Neural cell (in vitro differentiated cells): ENCODE measurements around the gene RABGAP1L. TPM values are rescaled to one million over a fixed set of nuclear protein-coding genes. Genes with fewer than 3 reads are reported as not detected.

Experiments
- H2AFZ ChIP-seq: fragments of 200-600, 300-800 bp; sonication (generic), shearing (Covaris generic); 2 replicates; pipeline ENCODE4 v1.6.0; 2014; ENCODE audit warnings: low read depth, mild to moderate bottlenecking, antibody characterized with exemption, low read length, moderate library complexity
- H3F3A ChIP-seq: fragments of 200-600 bp; shearing (Covaris generic); 2 replicates; pipeline ENCODE4 v1.6.1; 2016; ENCODE audit warnings: mild to moderate bottlenecking, moderate library complexity, mixed read lengths, antibody characterized with exemption, low read length; ENCODE audit not compliant: insufficient read depth, poor library complexity, severe bottlenecking
- H3K27ac ChIP-seq: fragments of 200-600, 300-800 bp; sonication (generic), shearing (Covaris generic); 2 replicates; pipeline ENCODE4 v1.5.1; 2014; ENCODE audit warnings: mild to moderate bottlenecking, low read length, moderate library complexity
- H3K27me3 ChIP-seq: fragments of 300-800, 200-600 bp; sonication (generic), shearing (Covaris generic); 2 replicates; pipeline ENCODE4 v1.6.0; 2014; ENCODE audit warnings: mild to moderate bottlenecking, low read depth, low read length, moderate library complexity; ENCODE audit not compliant: insufficient read depth
- H3K36me3 ChIP-seq: fragments of 300-800, 200-600 bp; sonication (generic), shearing (Covaris generic); 2 replicates; pipeline ENCODE4 v1.5.1; 2014; ENCODE audit warnings: mild to moderate bottlenecking, antibody characterized with exemption, low read length, moderate library complexity; ENCODE audit not compliant: insufficient read depth
- H3K4me2 ChIP-seq: fragments of 300-800, 200-600 bp; sonication (generic), shearing (Covaris generic); 2 replicates; pipeline ENCODE4 v1.6.0; 2014; ENCODE audit warnings: mild to moderate bottlenecking, low read length
- H3K4me3 ChIP-seq: fragments of 300-800, 200-600 bp; sonication (generic), shearing (Covaris generic); 2 replicates; pipeline ENCODE4 v1.5.1; 2014; ENCODE audit warnings: mild to moderate bottlenecking, low read length, moderate library complexity
- H3K79me2 ChIP-seq: fragments of 200-600 bp; shearing (Covaris generic); replicated peaks from 2 replicates; pipeline ENCODE4 v1.6.0; 2014; ENCODE audit warnings: mild to moderate bottlenecking, low read length, moderate library complexity; ENCODE audit not compliant: insufficient read depth
- H3K9ac ChIP-seq: fragments of 300-800, 200-600 bp; sonication (generic), shearing (Covaris generic); 2 replicates; pipeline ENCODE4 v1.6.1; 2016; ENCODE audit warnings: mild to moderate bottlenecking, low read length, mixed read lengths
- H3K9me2 ChIP-seq: fragments of 200-600 bp; shearing (Covaris generic); 2 replicates; pipeline ENCODE4 v1.6.1; 2016; ENCODE audit warnings: mild to moderate bottlenecking, low read length, mixed read lengths; ENCODE audit not compliant: insufficient read depth
- H3K9me3 ChIP-seq: fragments of 200-600, 300-800 bp; sonication (generic), shearing (Covaris generic); 2 replicates; pipeline ENCODE4 v1.6.1; 2016; ENCODE audit warnings: mild to moderate bottlenecking, mixed run types, low read length, moderate library complexity, mixed read lengths
- H4K20me1 ChIP-seq: fragments of 200-600 bp; shearing (Covaris generic); 2 replicates; pipeline ENCODE4 v1.6.1; 2016; ENCODE audit warnings: mild to moderate bottlenecking, mixed run types; ENCODE audit not compliant: insufficient read depth
- EP300 ChIP-seq: fragments of 450-650 bp; conservative IDR thresholded peaks from 2 replicates; pipeline ENCODE4 v1.6.1; 2014; ENCODE audit warnings: antibody characterized with exemption, mild to moderate bottlenecking, moderate library complexity; ENCODE audit not compliant: poor library complexity, severe bottlenecking
- EZH2 ChIP-seq: fragments of 200-600, 300-800 bp; shearing (Covaris generic), sonication (generic); IDR thresholded peaks from 2 replicates; pipeline ENCODE4 v1.6.1; 2014; ENCODE audit warnings: antibody characterized with exemption, low read length, borderline replicate concordance, mild to moderate bottlenecking; ENCODE audit not compliant: insufficient read depth, poor library complexity, severe bottlenecking
- MXI1 ChIP-seq: fragments of 450-650 bp; conservative IDR thresholded peaks from 2 replicates; pipeline ENCODE4 v1.6.1; 2014; ENCODE audit warnings: antibody characterized with exemption, mild to moderate bottlenecking; ENCODE audit not compliant: poor library complexity, severe bottlenecking
- POLR2AphosphoS5 ChIP-seq: IDR thresholded peaks from 2 replicates; pipeline ENCODE4 v1.6.1; 2012
- RAD21 ChIP-seq: fragments of 450-650 bp; conservative IDR thresholded peaks from 2 replicates; pipeline ENCODE4 v1.6.1; 2014; ENCODE audit warnings: antibody characterized with exemption, mild to moderate bottlenecking, moderate library complexity
- SMC3 ChIP-seq: fragments of 450-650 bp; conservative IDR thresholded peaks from 2 replicates; pipeline ENCODE4 v1.6.1; 2014; ENCODE audit warnings: antibody characterized with exemption, mild to moderate bottlenecking, moderate library complexity; ENCODE audit not compliant: poor library complexity
- TAF1 ChIP-seq: IDR thresholded peaks from 2 replicates; pipeline ENCODE4 v1.6.1; 2012; ENCODE audit warnings: low read depth
- polyA plus RNA-seq: library from polyadenylated mRNA; depleted of rRNA; stranded (reverse); fragments of >200 nt; gene quantifications from 2 replicates; pipeline ENCODE4 v1.2.3, GENCODE V29; 2014
- TF ChIP-seq, protein P1 (sequence below): IDR thresholded peaks from 2 replicates; pipeline ENCODE4 v1.6.1; 2012; ENCODE audit warnings: borderline replicate concordance
- TF ChIP-seq, protein P2 (sequence below): fragments of 450-650 bp; IDR thresholded peaks from 2 replicates; pipeline ENCODE4 v1.5.1; 2014; ENCODE audit warnings: antibody characterized with exemption, mild to moderate bottlenecking, moderate library complexity; ENCODE audit not compliant: poor library complexity, severe bottlenecking

Gene RABGAP1L
- polyA plus RNA-seq, 1 donor from 2014 or later: 32.2 TPM

DNA sequence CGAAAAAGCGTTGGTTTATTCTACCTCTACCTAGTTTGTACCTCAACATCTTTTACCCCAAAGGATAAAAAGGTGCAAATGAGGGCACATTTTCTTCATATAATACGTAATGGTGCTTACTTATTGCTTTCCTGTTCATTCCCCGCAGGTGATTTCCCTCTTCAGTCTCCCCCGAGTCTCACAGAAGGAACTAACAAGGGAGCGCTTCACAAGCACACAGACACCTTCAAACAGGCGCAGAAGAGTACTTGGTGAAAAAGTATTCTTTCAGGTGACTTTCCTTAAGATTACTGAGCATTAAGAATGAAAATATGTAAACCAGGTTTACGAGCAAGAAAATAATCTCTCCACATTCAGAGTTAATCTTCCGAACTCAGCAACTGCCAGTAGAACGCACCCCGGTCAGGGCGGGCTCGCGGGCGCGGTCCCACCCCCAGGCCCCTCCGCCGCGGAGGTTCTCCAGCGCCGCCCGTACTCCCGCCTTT, 511 bp upstream of the RABGAP1L start:
- TF ChIP-seq, protein P1, sequence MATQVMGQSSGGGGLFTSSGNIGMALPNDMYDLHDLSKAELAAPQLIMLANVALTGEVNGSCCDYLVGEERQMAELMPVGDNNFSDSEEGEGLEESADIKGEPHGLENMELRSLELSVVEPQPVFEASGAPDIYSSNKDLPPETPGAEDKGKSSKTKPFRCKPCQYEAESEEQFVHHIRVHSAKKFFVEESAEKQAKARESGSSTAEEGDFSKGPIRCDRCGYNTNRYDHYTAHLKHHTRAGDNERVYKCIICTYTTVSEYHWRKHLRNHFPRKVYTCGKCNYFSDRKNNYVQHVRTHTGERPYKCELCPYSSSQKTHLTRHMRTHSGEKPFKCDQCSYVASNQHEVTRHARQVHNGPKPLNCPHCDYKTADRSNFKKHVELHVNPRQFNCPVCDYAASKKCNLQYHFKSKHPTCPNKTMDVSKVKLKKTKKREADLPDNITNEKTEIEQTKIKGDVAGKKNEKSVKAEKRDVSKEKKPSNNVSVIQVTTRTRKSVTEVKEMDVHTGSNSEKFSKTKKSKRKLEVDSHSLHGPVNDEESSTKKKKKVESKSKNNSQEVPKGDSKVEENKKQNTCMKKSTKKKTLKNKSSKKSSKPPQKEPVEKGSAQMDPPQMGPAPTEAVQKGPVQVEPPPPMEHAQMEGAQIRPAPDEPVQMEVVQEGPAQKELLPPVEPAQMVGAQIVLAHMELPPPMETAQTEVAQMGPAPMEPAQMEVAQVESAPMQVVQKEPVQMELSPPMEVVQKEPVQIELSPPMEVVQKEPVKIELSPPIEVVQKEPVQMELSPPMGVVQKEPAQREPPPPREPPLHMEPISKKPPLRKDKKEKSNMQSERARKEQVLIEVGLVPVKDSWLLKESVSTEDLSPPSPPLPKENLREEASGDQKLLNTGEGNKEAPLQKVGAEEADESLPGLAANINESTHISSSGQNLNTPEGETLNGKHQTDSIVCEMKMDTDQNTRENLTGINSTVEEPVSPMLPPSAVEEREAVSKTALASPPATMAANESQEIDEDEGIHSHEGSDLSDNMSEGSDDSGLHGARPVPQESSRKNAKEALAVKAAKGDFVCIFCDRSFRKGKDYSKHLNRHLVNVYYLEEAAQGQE: no peak
- TF ChIP-seq MXI1 (no peak), RAD21 (no peak), EP300 (no peak), POLR2AphosphoS5 (no peak), TAF1 (no peak), EZH2 (no peak), SMC3 (no peak)
- TF ChIP-seq, protein P2, sequence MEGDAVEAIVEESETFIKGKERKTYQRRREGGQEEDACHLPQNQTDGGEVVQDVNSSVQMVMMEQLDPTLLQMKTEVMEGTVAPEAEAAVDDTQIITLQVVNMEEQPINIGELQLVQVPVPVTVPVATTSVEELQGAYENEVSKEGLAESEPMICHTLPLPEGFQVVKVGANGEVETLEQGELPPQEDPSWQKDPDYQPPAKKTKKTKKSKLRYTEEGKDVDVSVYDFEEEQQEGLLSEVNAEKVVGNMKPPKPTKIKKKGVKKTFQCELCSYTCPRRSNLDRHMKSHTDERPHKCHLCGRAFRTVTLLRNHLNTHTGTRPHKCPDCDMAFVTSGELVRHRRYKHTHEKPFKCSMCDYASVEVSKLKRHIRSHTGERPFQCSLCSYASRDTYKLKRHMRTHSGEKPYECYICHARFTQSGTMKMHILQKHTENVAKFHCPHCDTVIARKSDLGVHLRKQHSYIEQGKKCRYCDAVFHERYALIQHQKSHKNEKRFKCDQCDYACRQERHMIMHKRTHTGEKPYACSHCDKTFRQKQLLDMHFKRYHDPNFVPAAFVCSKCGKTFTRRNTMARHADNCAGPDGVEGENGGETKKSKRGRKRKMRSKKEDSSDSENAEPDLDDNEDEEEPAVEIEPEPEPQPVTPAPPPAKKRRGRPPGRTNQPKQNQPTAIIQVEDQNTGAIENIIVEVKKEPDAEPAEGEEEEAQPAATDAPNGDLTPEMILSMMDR: no peak
- Histone ChIP-seq H3K9ac (peak overlapping the region; percentile 52), H3K27me3 (no peaks in the 10 kb centered on the region), H3K9me2 (no peaks in the 10 kb centered on the region), H4K20me1 (no peaks in the 10 kb centered on the region), H3K4me2 (peak overlapping the region; percentile 64), H3K36me3 (no peaks in the 10 kb centered on the region), H3K79me2 (no peaks in the 10 kb centered on the region), H3K27ac (no peak overlapping the region), H2AFZ (peak overlapping the region; percentile 7), H3K9me3 (no peaks in the 10 kb centered on the region), H3F3A (peaks cover 3% of the 10 kb centered on the region), H3K4me3 (peak overlapping the region; percentile 90)

DNA sequence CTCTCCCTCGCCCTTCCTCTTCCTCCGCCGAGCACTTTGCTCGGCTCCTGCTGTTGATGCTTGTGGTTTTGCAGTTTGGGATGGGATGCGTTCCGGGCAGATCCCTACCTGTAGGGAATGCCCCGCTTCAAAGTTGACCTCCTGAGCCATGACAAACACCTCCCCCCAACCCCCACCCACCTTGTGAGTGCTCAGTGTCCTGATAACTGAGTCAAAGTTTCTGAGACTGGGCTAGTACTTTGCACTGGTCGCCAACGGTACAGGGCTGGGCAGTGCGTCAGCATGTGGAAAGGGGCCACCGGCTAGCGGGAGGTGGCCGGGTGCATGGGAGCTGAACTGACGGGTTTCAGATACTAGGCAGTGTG, 771 bp downstream of the RABGAP1L start:
- H3K36me3 ChIP-seq: no peaks in the 10 kb centered on the region
- H3K79me2 ChIP-seq: peaks cover 11% of the 10 kb centered on the region
- peak overlapping the region; percentile 80 for H3K27ac ChIP-seq
- H2AFZ ChIP-seq: peak overlapping the region; percentile 66
- H3K9ac ChIP-seq: peak overlapping the region; percentile 89
- H3K4me2 ChIP-seq: peak overlapping the region; percentile 46
- H3K9me3 ChIP-seq: no peaks in the 10 kb centered on the region
- no peaks in the 10 kb centered on the region for H3K27me3 ChIP-seq
- peaks cover 3% of the 10 kb centered on the region for H3F3A ChIP-seq
- TF ChIP-seq EZH2: no peak
- peak overlapping the region; percentile 90 for H3K4me3 ChIP-seq
- no peaks in the 10 kb centered on the region for H3K9me2 ChIP-seq
- no peaks in the 10 kb centered on the region for H4K20me1 ChIP-seq

DNA sequence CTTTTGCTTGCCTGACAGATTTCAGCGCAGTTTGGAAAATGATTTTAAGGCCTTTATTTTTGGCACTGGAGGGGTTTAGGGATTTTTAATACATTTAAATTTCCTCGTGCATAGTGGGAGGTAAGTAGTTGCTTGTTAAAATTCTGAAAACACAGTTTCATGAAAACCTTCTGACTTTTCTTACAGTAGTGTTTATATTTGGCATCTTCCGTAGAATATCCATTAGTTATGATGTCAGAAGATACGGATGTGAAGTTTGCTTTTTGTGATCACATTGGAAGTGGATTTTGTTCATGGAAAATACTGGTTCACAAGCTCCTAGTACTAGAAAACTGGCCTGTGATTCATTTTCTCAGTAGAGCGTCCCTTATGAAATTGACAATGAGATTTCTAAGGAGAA, 1.3 kb downstream of the RABGAP1L start:
- Histone ChIP-seq H3K27me3 (no peaks in the 10 kb centered on the region), H4K20me1 (no peaks in the 10 kb centered on the region), H3K79me2 (peaks cover 11% of the 10 kb centered on the region), H3K4me3 (peak overlapping the region; percentile 90), H3K4me2 (peak overlapping the region; percentile 46), H3K9me2 (no peaks in the 10 kb centered on the region), H2AFZ (no peak overlapping the region), H3K27ac (no peak overlapping the region), H3K9me3 (no peaks in the 10 kb centered on the region), H3K9ac (peak overlapping the region; percentile 89), H3K36me3 (no peaks in the 10 kb centered on the region), H3F3A (peaks cover 3% of the 10 kb centered on the region)
- TF ChIP-seq RAD21 (no peak), TAF1 (no peak), POLR2AphosphoS5 (no peak), MXI1 (no peak), EP300 (no peak)
- TF ChIP-seq, protein P1: no peak
- TF ChIP-seq, protein P2: no peak
